Measurements from ENCODE around the gene TOX3.

Gene TOX3

GRCh38 chr16:52451971-52452421 is 94.9 kb downstream of the TOX3 start:
- no peak for DNase-seq (ENCODE audit: low spot score)

- no peak for DNase-seq (ENCODE audit: low spot score)
Observed at GRCh38 chr16:52450916-52451315, 96.0 kb downstream of the TOX3 start.

GRCh38 chr16:52450241-52450640 is 96.7 kb downstream of the TOX3 start:
- no peak for DNase-seq (ENCODE audit: low spot score)

GRCh38 chr16:52446080-52446479 is 100.9 kb downstream of the TOX3 start:
- no peak for DNase-seq (ENCODE audit: low spot score)

- DNase-seq (ENCODE audit: low spot score), result no peak
Observed at GRCh38 chr16:52441886-52442285, 105.1 kb downstream of the TOX3 start.

- DNase-seq (ENCODE audit: low spot score), result no peak
Observed at GRCh38 chr16:52440248-52440647, 106.7 kb downstream of the TOX3 start.

GRCh38 chr16:52439750-52440149 is 107.2 kb downstream of the TOX3 start:
- no peak for DNase-seq (ENCODE audit: low spot score)

- no peak for DNase-seq (ENCODE audit: low spot score)
Observed at GRCh38 chr16:52439171-52439701, 107.7 kb downstream of the TOX3 start.

GRCh38 chr16:52437277-52437670 is 109.7 kb downstream of the TOX3 start:
- DNase-seq (ENCODE audit: low spot score), result no peak

- DNase-seq (ENCODE audit: low spot score), result no peak
Observed at GRCh38 chr16:52436339-52437276, 110.3 kb downstream of the TOX3 start.

- DNase-seq (ENCODE audit: low spot score), result no peak
Observed at GRCh38 chr16:52434224-52434623, 112.7 kb downstream of the TOX3 start.

- DNase-seq (ENCODE audit: low spot score), result no peak
Observed at GRCh38 chr16:52433643-52434042, 113.3 kb downstream of the TOX3 start.

- no peak for DNase-seq (ENCODE audit: low spot score)
Observed at GRCh38 chr16:52424591-52424990, 122.4 kb downstream of the TOX3 start.

- no peak for DNase-seq (ENCODE audit: low spot score)
Observed at GRCh38 chr16:52422307-52422706, 124.6 kb downstream of the TOX3 start.

- DNase-seq (ENCODE audit: low spot score), result no peak
Observed at GRCh38 chr16:52418201-52418600, 128.7 kb downstream of the TOX3 start.

- DNase-seq (ENCODE audit: low spot score), result no peak
Observed at GRCh38 chr16:52416888-52417287, 130.1 kb downstream of the TOX3 start.

- no peak for DNase-seq (ENCODE audit: low spot score)
Observed at GRCh38 chr16:52411011-52411410, 135.9 kb downstream of the TOX3 start.

GRCh38 chr16:52408191-52408845 is 138.6 kb downstream of the TOX3 start:
- DNase-seq (ENCODE audit: low spot score), result no peak

- DNase-seq (ENCODE audit: low spot score), result no peak
Observed at GRCh38 chr16:52407778-52408177, 139.2 kb downstream of the TOX3 start.

- DNase-seq (ENCODE audit: low spot score), result no peak
Observed at GRCh38 chr16:52405441-52405840, 141.5 kb downstream of the TOX3 start.

GRCh38 chr16:52404546-52404945 is 142.4 kb downstream of the TOX3 start:
- no peak for DNase-seq (ENCODE audit: low spot score)

- DNase-seq (ENCODE audit: low spot score), result no peak
Observed at GRCh38 chr16:52399116-52399515, 147.8 kb downstream of the TOX3 start.

GRCh38 chr16:52398491-52398960 is 148.4 kb downstream of the TOX3 start:
- no peak for DNase-seq (ENCODE audit: low spot score)
